Measurements from ENCODE around the gene DLG2.

GRCh38 chr11:84642500-84642899, 984.6 kb downstream of the DLG2 start:
- TF ChIP-seq CTCF (IDR thresholded peaks at IDR 0.05; ENCODE audit: insufficient read depth, low read length) = no peak
- TF ChIP-seq GABPA (IDR thresholded peaks at IDR 0.05; ENCODE audit: low read depth) = no peak
- TF ChIP-seq POLR2AphosphoS5 (IDR thresholded peaks at IDR 0.05; ENCODE audit: low read depth) = no peak
- no peak for TF ChIP-seq REST (IDR thresholded peaks at IDR 0.05; ENCODE audit: insufficient replicate concordance, low read depth)
- no peak for TF ChIP-seq SPI1 (IDR thresholded peaks at IDR 0.05; ENCODE audit: borderline replicate concordance, low read depth)
